ENCODE data around the gene SMIM1.

The SMIM1 gene

GRCh38 chr1:3822421-3822820 lies 49.9 kb downstream of the SMIM1 start:
- DNase-seq (ENCODE audit: low read depth): no peak

DNA sequence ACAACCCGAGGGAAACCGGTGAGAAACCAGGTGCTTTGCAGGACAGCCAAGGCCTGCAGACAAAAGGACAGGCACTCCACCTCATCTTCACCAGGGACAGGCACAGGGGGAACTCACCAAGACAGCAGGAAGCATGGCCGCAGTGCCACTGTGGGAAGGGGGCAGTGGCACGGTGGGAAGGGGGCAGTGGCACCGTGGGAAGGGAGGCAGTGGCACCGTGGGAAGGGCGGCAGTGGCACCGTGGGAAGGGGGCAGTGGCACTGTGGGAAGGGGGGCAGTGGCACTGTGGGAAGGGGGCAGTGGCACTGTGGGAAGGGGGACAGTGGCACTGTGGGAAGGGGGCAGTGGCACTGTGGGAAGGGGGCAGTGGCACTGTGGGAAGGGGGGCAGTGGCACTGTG lies 52.1 kb downstream of the SMIM1 start:
- DNase-seq (ENCODE audit: low read depth): no peak

GRCh38 chr1:3825356-3825755 lies 52.8 kb downstream of the SMIM1 start:
- DNase-seq (ENCODE audit: low read depth): no peak

Data from stimulated activated CD8-positive, alpha-beta memory T cell treated with anti-CD3 and anti-CD28 coated beads, Interleukin-15, amount 100 ng/mL, for 1 hour (primary cell).